Suprapubic skin (tissue), 4 donors: ENCODE measurements around the gene CERS6.

Experiments used
- EP300 ChIP-seq: sonication (generic); formaldehyde crosslinking; IDR thresholded peaks from one replicate; pipeline ENCODE4 v1.6.1; 2017; ENCODE audit warnings: antibody characterized with exemption
- POLR2A ChIP-seq, 2 donors: fragments of 450-650 bp; IDR thresholded peaks; one replicate each; pipeline ENCODE4 v1.6.1; 2017; ENCODE audit warnings: antibody characterized with exemption in 2 of 2, mild to moderate bottlenecking in 2 of 2, moderate library complexity in 2 of 2
- POLR2AphosphoS5 ChIP-seq, 3 donors: sonication (generic); formaldehyde crosslinking; IDR thresholded peaks; one replicate each; pipeline ENCODE4 v1.6.1; 2017; ENCODE audit warnings: antibody characterized with exemption in 3 of 3
- TF ChIP-seq, protein P1 (sequence below), 2 donors: fragments of 200-600 bp in 1 of 2; fragments of 450-650 bp in 1 of 2; sonication (generic) in 1 of 2; IDR thresholded peaks; one replicate each; pipeline ENCODE4 v1.5.1; 2016 to 2019; ENCODE audit warnings: antibody characterized with exemption in 2 of 2, mild to moderate bottlenecking in 1 of 2, moderate library complexity in 1 of 2

DNA sequence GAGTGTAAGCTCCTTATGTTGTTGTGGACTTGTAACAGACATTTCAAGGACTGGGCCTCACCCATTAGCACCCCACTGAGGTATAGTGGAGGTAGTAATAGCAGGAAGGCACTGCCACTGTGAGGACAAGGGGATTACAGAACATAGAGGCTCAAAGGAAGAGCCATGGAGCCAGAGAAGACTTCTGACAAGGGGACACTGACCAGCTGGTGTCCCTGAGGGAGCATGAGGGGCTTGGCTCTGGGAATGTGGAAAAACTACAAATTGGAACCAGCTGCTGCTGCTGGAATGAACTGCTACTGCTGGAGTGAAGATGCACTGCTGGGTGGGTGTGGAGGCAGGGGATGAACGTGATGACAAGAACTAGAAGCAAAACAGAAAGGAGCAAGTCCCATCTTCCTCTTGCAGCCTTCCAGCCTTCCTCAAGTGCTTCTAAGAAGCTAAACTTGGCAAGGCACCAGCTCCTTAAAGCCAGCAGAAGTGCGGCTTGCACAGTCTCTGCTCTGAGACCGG, 179.0 kb downstream of the CERS6 start:
- TF ChIP-seq, protein P1, sequence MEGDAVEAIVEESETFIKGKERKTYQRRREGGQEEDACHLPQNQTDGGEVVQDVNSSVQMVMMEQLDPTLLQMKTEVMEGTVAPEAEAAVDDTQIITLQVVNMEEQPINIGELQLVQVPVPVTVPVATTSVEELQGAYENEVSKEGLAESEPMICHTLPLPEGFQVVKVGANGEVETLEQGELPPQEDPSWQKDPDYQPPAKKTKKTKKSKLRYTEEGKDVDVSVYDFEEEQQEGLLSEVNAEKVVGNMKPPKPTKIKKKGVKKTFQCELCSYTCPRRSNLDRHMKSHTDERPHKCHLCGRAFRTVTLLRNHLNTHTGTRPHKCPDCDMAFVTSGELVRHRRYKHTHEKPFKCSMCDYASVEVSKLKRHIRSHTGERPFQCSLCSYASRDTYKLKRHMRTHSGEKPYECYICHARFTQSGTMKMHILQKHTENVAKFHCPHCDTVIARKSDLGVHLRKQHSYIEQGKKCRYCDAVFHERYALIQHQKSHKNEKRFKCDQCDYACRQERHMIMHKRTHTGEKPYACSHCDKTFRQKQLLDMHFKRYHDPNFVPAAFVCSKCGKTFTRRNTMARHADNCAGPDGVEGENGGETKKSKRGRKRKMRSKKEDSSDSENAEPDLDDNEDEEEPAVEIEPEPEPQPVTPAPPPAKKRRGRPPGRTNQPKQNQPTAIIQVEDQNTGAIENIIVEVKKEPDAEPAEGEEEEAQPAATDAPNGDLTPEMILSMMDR (IDR thresholded peaks at IDR 0.05) = no peak
- no peak for TF ChIP-seq POLR2AphosphoS5 (IDR thresholded peaks at IDR 0.05)
- no peak for TF ChIP-seq POLR2A (IDR thresholded peaks at IDR 0.05)
- no peak for TF ChIP-seq EP300
